Stomach (tissue), 9 donors: Measurements from ENCODE around the gene COL18A1. TPM values are rescaled to one million over a fixed set of nuclear protein-coding genes. Genes with fewer than 3 reads are reported as not detected.
A peak's percentile ranks its signal among the peaks of the same experiment; 100 is the strongest.

ENCODE experiments used
- DNase-seq, 2 donors: peaks; one replicate each; pipeline versions ENCODE4 v3.0.0 to v3.0.0-alpha.2; 2013 to 2019
- H3K27ac ChIP-seq, 5 donors: fragments of 200-600 bp in 4 of 5; sonication (generic) in 4 of 5; one replicate each; pipeline ENCODE4 v1.5.1; 2013 to 2019; ENCODE audit warnings: mild to moderate bottlenecking in 1 of 5, moderate library complexity in 1 of 5
- H3K27me3 ChIP-seq, 3 donors: fragments of 200-600 bp; sonication (generic); one replicate each; pipeline ENCODE4 v1.5.1; 2017 to 2019; ENCODE audit warnings: mixed run types in 1 of 3
- H3K36me3 ChIP-seq, 4 donors: fragments of 200-600 bp; sonication (generic); 1 replicate in 3 of 4; 2 replicates in 1 of 4; pipeline ENCODE4 v1.5.1; 2016 to 2019
- H3K4me1 ChIP-seq, 4 donors: fragments of 200-600 bp; sonication (generic); one replicate each; pipeline ENCODE4 v1.5.1; 2016 to 2019
- H3K4me3 ChIP-seq, 4 donors: fragments of 200-600 bp; sonication (generic) in 3 of 4; one replicate each; pipeline ENCODE4 v1.5.1; 2016 to 2019; ENCODE audit warnings: mild to moderate bottlenecking in 1 of 4
- H3K9me3 ChIP-seq, 4 donors: fragments of 200-600 bp; sonication (generic); one replicate each; pipeline ENCODE4 v1.5.1; 2016 to 2019
- CTCF ChIP-seq, 7 experiments: fragments of 450-650 bp in 4 of 7; fragments of 200-600 bp in 3 of 7; sonication (generic) in 3 of 7; IDR thresholded peaks; one replicate each; pipeline ENCODE4 v1.5.1; 2016 to 2019; ENCODE audit warnings: antibody characterized with exemption in 7 of 7, control low read depth in 2 of 7, mild to moderate bottlenecking in 1 of 7
- EP300 ChIP-seq: sonication (generic); formaldehyde crosslinking; IDR thresholded peaks from one replicate; pipeline ENCODE4 v1.6.1; 2017; ENCODE audit warnings: antibody characterized with exemption
- POLR2A ChIP-seq, 4 donors: fragments of 450-650 bp; IDR thresholded peaks; one replicate each; pipeline ENCODE4 v1.6.1; 2016; ENCODE audit warnings: antibody characterized with exemption in 4 of 4, control low read depth in 2 of 4, mild to moderate bottlenecking in 1 of 4, moderate library complexity in 1 of 4
- POLR2AphosphoS5 ChIP-seq, 3 donors: sonication (generic); formaldehyde crosslinking; IDR thresholded peaks; one replicate each; pipeline ENCODE4 v1.6.1; 2016; ENCODE audit warnings: antibody characterized with exemption in 3 of 3
- WGBS, 5 donors: extraction: QIAGEN DNeasy Blood & Tissue Kit in 3 of 5; methylation state at CpG; one replicate each; pipeline versions ENCODE4 v1.1.5 to v1.1.7; 2013 to 2018; 5-methylcytosine and 5-hydroxymethylcytosine counted together
- intact Hi-C: fragments of 100-400 bp; cut with DNase I; formaldehyde crosslinking; loops from one replicate; pipeline ENCODE4 v1.15.1; 2023; ENCODE audit warnings: low total_unique reads
- polyA plus RNA-seq, 3 donors: library from polyadenylated mRNA; stranded (reverse); fragments of 200-250 nt; gene quantifications; one replicate each; pipeline ENCODE4 v1.2.3, GENCODE V29; 2013
- total RNA-seq, 5 donors: library from RNA; depleted of rRNA; stranded (reverse); fragments of >200 nt; gene quantifications; one replicate each; pipeline versions ENCODE4 v1.1.0 to v1.2.3, GENCODE V29; 2014 to 2016
- donor health status: healthy with polysubstance abuse.
- donor health status: Bipolar disorder and iron deficiency.
- donor health status: healthy.

COL18A1 gene
- total and polyA plus RNA-seq, 8 donors: 19.8 to 212 (median 34.6) TPM

- Histone ChIP-seq H3K4me1 (peaks cover 6 to 21% (median 16%) of the 10 kb centered on the region in 4 donors), H3K9me3 (peaks cover 0 to 37% (median 27%) of the 10 kb centered on the region in 4 donors), H3K4me3 (no peak overlapping the region), H3K27me3 (no peaks in the 10 kb centered on the region), H3K27ac (no peak overlapping the region), H3K36me3 (peaks cover 0 to 56% (median 20%) of the 10 kb centered on the region in 4 donors)
- intact Hi-C loops: no loop called here
- 93 to 96% (median 95%) methylated on average over 4 of the region's 4 CpGs for WGBS, 5 donors
- DNase-seq: no peak
- TF ChIP-seq POLR2A (IDR thresholded peaks at IDR 0.05) (no peak), POLR2AphosphoS5 (IDR thresholded peaks at IDR 0.05) (no peak), CTCF (IDR thresholded peaks at IDR 0.05) (no peak), EP300 (no peak)
These were observed 114.2 kb downstream of the COL18A1 start for GRCh38 chr21:45519182-45519581.

GRCh38 chr21:45521241-45521640, 116.3 kb downstream of the COL18A1 start:
- intact Hi-C loops: no loop called here
- Histone ChIP-seq H3K4me3 (no peak overlapping the region), H3K27me3 (no peaks in the 10 kb centered on the region), H3K36me3 (peaks cover 0 to 40% (median 23%) of the 10 kb centered on the region in 4 donors), H3K27ac (no peak overlapping the region), H3K4me1 (peaks cover 0 to 8% (median 6%) of the 10 kb centered on the region in 4 donors), H3K9me3 (peaks cover 0 to 37% (median 27%) of the 10 kb centered on the region in 4 donors)
- no peak for DNase-seq
- WGBS, 5 donors: 94 to 100% (median 98%) methylated on average over 2 of the region's 2 CpGs
- TF ChIP-seq POLR2AphosphoS5 (IDR thresholded peaks at IDR 0.05): no peak
- no peak for TF ChIP-seq CTCF (IDR thresholded peaks at IDR 0.05)
- no peak for TF ChIP-seq POLR2A (IDR thresholded peaks at IDR 0.05)
- no peak for TF ChIP-seq EP300

GRCh38 chr21:45522381-45522780, 117.4 kb downstream of the COL18A1 start:
- H3K36me3 ChIP-seq: peaks cover 0 to 33% (median 23%) of the 10 kb centered on the region in 4 donors
- TF ChIP-seq POLR2AphosphoS5 (IDR thresholded peaks at IDR 0.05) (no peak), EP300 (no peak)
- H3K27me3 ChIP-seq: no peaks in the 10 kb centered on the region
- no peak overlapping the region for H3K4me3 ChIP-seq
- 91 to 100% (median 95%) methylated on average over 6 of the region's 6 CpGs for WGBS, 5 donors
- H3K9me3 ChIP-seq: peaks cover 0 to 37% (median 27%) of the 10 kb centered on the region in 4 donors
- no peak overlapping the region for H3K27ac ChIP-seq
- no peak for DNase-seq
- peaks cover 0 to 8% (median 3%) of the 10 kb centered on the region in 4 donors for H3K4me1 ChIP-seq
- intact Hi-C loops: no loop called here

- TF ChIP-seq EP300 (no peak), POLR2A (IDR thresholded peaks at IDR 0.05) (no peak), POLR2AphosphoS5 (IDR thresholded peaks at IDR 0.05) (no peak), CTCF (IDR thresholded peaks at IDR 0.05) (no peak)
- Histone ChIP-seq H3K27ac (no peak overlapping the region), H3K27me3 (no peaks in the 10 kb centered on the region), H3K4me3 (no peak overlapping the region), H3K36me3 (peaks cover 0 to 33% (median 23%) of the 10 kb centered on the region in 4 donors), H3K9me3 (peaks cover 0 to 37% (median 27%) of the 10 kb centered on the region in 4 donors), H3K4me1 (peaks cover 0 to 8% (median 3%) of the 10 kb centered on the region in 4 donors)
- DNase-seq: no peak
- WGBS, 5 donors: 83 to 99% (median 98%) methylated on average over 6 of the region's 6 CpGs
- intact Hi-C loops: no loop called here
These were observed 118.0 kb downstream of the COL18A1 start for GRCh38 chr21:45522986-45523385.

- Histone ChIP-seq H3K36me3 (peaks cover 0 to 36% (median 23%) of the 10 kb centered on the region in 4 donors), H3K9me3 (peaks cover 0 to 32% (median 24%) of the 10 kb centered on the region in 4 donors), H3K27me3 (no peaks in the 10 kb centered on the region), H3K27ac (no peak overlapping the region), H3K4me3 (no peak overlapping the region), H3K4me1 (peaks cover 0 to 8% (median 3%) of the 10 kb centered on the region in 4 donors)
- intact Hi-C loops: no loop called here
- no peak for TF ChIP-seq POLR2AphosphoS5 (IDR thresholded peaks at IDR 0.05)
- TF ChIP-seq POLR2A (IDR thresholded peaks at IDR 0.05): no peak
- no peak for TF ChIP-seq EP300
- TF ChIP-seq CTCF (IDR thresholded peaks at IDR 0.05): no peak
- peak in 1 of 2 donors; percentile 24 for DNase-seq
- WGBS, 5 donors: 76 to 89% (median 82%) methylated on average over 10 to 16 of the region's 16 CpGs
These were observed 118.6 kb downstream of the COL18A1 start for GRCh38 chr21:45523411-45524101.
